ENCODE data around the gene TYW1.
"Not testable (repeated sequence)": the region's sequence is repeated elsewhere in the genome, so short reads cannot be mapped to it uniquely, and the experiment has no call there.

TYW1 gene

DNA sequence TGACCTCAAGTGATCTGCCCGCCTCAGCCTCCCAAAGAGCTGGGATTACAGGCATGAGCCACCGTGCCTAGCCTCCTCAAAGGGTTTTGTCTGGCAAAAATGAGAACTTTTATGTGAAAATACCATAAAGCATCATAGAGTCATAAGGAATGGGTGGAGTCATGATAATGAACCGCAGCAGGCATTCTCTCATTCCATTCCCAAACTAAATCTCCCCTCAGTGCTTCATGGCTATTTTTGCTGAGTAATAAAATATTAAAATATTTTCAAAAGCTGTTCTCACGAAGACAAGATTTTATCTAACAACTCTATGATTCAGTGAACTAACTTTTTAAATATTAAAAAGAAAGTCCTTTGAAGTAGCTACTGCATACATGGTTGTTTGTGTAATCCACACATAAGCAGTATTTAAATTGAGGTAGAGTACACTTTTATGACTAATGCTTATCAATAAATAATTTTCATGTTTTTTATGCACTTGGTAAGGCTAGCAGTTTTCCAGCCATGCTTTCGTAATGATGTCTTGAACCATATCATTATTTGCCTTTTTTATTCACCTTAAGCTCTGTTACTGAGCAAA lies 195.6 kb downstream of the TYW1 start:
- not testable (repeated sequence) for DNase-seq

DNA sequence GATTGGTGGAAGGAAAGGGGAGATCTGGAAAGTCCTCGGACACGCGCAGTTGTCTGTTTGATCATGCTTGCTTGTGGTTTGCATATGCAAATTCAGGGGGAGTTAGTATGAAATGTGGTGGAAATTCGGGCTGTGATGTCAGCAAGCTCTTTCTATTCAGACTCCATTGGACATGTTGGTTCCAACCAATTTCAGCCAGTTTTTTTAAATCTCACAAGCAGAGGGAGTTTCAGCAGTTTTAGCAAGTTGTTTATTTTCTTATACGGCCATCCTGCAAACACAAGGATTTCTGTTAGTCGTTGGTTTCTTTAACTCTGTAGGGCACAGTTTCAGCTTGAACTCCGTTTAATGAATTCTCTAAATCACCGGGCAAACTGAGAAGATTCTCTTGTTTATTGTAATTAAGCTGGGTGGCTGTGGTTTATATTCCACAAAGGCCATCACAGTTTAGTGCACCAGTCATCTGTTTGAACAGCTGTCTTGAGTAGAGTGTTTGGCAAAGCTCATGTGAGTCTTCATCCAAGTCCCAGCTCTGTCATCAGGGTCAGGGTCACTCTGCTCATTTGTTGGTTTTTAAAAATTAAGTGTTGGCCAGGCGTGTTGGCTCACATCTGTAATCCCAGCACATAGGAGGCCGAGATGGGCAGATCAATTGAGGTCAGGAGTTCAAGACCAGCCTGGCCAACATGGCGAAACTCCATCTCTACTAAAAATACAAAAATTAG lies 196.4 kb downstream of the TYW1 start:
- peak; percentile 19 to 75 (median 22) for DNase-seq

DNA sequence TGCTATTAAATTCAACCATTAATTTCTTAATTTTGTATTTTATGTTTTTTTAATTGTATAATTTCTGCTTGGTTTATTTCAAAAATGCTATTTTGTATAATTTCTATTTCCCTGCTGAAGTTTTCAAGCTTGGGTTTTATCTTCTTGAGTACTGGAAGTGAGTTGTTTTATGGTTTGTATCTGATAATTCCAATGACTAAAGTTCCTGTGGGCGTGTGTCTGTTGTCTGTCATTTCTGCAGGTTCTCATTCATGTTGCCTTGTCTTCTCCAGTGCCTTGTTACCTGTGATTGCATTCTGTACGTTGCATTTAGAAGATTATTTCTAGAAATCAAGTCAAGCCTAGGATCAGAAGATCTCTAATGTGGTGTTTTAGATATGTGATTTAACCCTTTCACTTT lies 199.5 kb downstream of the TYW1 start:
- DNase-seq, result not testable (repeated sequence)

GRCh38 chr7:67198865-67199526 lies 202.4 kb downstream of the TYW1 start:
- DNase-seq, result not testable (repeated sequence)

DNA sequence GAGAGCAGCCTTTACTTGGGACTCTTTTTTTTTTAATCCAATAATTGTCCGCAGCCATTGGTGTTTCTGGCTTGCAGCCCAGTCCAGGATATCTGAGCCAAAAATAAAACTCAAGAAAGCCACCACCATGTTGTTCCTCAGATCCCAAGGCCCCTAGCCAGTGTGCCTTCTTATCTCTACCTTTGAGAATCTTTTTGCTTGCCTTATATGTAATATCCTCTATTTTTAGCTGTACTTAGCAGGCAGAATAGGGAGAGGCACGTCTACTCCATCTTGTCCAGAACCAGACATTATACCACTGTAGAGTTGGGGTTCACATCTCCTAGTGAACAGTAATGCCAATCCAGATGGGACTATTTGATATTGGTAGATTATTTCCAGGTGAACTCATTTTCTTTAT lies 209.1 kb downstream of the TYW1 start:
- DNase-seq, result not testable (repeated sequence)

- DNase-seq, result no peak
Measured at GRCh38 chr7:67206452-67206851, 209.8 kb downstream of the TYW1 start.

- DNase-seq, result not testable (repeated sequence)
Measured at GRCh38 chr7:67208656-67209055, 212.0 kb downstream of the TYW1 start.

GRCh38 chr7:67209256-67209655 lies 212.6 kb downstream of the TYW1 start:
- no peak for DNase-seq

DNA sequence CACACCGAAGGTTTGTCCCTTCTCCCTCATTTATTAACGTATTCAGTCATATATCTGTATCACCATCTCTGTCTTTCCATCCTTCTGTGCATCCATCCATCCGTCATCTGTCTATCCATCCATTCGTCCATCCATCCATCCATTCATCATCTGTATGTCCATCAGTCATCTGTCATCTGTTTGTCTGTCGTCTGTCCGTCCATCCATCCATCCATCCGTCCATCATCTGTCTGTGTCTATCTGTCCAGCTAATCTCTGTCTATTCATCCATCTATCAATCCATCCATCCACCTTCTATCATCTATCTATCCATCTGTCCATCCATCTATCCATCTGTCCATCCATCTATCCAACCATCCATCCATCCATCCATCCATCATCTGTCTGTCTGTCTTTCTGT lies 213.9 kb downstream of the TYW1 start:
- DNase-seq, result no peak

DNA sequence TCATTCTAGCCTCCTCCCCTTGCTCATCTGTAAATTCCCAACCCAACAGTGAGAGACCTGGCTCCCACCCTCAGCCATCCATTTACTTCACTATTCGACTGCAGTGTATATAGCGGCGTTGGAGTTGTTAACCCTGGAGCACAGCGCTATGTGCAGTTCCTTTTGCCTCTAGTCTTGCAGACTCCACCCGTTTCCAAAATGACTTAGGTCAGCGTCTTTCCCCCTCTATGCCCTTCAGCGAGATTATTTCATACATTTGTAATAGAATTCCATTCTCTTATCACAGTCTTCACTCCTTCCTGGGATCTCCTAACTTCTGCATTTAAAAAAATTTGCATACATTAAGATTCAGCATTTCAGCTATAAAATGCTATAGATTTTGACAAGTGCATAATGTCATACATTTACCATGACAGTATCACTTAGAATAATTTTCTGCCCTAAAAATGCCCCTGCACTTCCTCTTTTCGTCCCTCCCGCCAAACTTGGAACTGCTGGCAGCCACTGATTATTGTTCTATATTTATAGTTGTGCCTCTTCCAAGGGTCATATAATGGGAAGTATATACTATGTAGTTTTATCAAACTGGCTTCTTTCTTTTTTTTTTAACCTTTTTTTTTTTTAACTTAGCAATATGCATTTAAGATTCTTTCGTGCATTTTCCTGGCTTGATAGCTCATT lies 215.2 kb downstream of the TYW1 start:
- DNase-seq, result not testable (repeated sequence)

DNA sequence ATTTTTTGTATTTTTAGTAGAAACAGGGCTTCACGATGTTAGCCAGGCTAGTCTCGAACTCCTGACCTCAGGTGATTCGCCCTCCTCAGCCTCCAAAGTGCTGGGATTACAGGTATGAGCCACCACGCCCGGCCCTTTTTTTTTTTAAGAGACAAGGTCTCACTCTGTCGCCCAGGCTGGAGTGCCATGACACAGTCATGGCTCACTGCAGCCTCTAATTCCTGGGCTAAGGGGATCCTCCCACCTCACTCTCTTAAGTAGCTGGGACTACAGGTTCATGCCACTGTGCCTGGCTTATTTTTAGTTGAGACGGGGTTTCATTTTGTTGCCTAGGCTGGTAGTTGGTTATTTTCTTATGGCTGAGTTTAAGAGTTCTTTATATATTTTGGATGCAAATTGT lies 216.4 kb downstream of the TYW1 start:
- DNase-seq, result not testable (repeated sequence)

DNA sequence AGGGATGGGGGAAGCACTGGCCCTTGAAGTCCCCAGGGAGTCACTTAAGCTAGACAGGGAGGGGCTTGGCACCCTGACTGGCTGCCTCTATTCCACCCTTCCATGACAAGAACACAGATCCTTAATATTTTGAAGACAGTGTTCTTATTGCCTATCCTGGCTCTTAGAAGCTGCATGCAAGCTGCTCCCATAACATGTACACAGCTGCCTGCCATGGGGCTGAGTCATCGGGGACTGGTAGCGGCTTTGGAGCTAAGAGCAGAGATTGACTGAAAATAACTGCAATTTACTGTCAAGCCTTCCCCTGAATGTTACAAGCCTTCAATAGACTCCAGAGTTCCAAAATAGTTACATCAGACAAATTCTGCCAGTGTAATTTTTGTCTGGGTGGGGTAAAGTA lies 226.9 kb downstream of the TYW1 start:
- not testable (repeated sequence) for DNase-seq

GRCh38 chr7:67226340-67226907 lies 229.8 kb downstream of the TYW1 start:
- DNase-seq, result not testable (repeated sequence)

DNA sequence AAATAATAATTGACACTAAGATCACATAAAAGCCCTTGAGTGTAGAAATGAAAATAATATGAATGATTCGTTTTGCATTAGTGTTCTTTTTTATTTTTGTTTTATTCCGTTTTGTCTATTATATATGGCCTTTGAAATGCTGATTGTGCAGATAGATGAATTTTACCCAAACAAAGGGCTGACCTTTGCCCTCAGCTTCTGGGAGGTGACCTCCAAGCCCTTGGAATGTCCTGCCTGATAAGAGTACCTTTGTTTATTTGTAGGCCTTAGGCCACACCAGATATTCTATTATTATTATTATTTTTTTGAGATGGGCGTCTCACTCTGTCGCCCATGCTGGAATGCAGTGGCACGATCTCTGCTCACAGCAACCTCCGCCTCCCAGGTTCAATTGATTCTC lies 230.3 kb downstream of the TYW1 start:
- DNase-seq, result not testable (repeated sequence)

- DNase-seq, result not testable (repeated sequence)
Measured at GRCh38 chr7:67229018-67229417, 232.4 kb downstream of the TYW1 start.

GRCh38 chr7:67230029-67230428 lies 233.4 kb downstream of the TYW1 start:
- not testable (repeated sequence) for DNase-seq

DNA sequence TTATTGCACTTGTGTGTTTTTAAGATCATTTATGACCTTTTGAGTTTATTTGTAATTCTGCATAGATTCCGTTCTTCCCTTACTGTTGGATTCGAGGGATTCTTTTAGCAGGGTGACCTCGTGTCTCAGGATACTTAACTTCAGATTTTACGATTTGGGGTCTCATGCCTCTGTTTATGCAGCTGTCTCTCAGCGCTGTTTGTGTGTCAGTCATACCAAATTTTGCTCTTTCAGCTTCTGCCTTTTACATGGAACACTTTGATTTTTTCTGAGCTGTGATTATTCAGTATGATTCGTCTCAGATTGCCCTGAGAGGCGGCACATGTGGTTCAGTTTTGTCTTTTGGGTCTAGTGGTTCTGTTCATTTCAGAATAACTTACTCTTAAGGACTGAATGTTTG lies 236.9 kb downstream of the TYW1 start:
- DNase-seq, result not testable (repeated sequence)

- not testable (repeated sequence) for DNase-seq
Measured at GRCh38 chr7:67236216-67236615, 239.6 kb downstream of the TYW1 start.

- not testable (repeated sequence) for DNase-seq
Measured at GRCh38 chr7:67242871-67243270, 246.2 kb downstream of the TYW1 start.

GRCh38 chr7:67248364-67248763 lies 251.7 kb downstream of the TYW1 start:
- DNase-seq, result not testable (repeated sequence)

DNA sequence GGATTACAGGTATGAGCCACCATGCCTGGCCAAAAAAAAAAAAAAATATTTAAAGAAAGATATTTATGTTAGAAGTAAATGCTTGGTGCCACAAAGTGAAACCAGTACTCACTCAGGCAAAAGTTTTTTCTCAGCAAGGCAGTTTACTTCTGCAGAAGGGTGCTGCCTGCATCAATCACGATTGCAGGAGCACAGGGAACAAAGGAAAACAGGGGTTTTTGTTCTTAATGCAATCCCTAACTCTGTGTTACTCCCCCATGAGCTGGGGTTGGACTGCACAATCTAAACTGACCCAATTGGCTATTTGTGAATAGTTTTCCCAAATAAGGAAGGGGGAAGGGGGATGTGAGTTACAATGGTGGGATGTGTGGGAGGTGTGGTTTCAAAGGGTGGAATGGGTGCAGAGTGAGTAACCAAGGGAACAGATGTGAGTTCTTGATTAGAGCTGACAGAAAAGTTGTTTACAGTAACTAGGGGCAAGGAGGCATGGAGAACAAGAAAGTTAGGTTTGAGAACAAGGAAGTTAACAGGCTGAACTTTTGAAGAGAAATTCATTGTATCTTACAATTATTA lies 255.4 kb downstream of the TYW1 start:
- DNase-seq, result no peak

GRCh38 chr7:67255076-67255475 lies 258.4 kb downstream of the TYW1 start:
- not testable (repeated sequence) for DNase-seq

DNA sequence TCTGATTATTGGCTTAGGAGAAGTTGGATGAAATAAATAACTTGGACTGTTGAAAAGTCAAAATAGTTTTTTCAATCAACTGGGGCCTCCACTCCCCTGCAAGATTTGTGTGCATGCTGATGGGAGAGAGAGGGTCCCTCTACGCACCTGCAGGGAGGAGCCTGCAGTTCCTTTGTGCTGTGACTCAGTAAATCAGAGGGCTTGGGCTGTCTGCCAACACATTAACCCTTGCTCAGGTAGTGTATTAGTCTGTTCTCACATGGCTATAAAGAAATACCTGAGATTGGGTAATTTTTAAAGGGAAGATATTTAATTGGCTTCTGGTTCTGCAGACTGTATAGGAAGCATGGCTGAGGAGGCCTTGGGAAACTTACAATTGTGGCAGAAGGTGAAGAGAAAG lies 261.1 kb downstream of the TYW1 start:
- peak in 1 of 3 experiments; percentile 51 for DNase-seq

Data from NCI-H1417 (cell line).